Body of pancreas (tissue), 4 donors: ENCODE results near the gene CCDC7. TPM values are rescaled to one million over a fixed set of nuclear protein-coding genes. Genes with fewer than 3 reads are reported as not detected.

Experiments
- ATAC-seq: fragments of 150-250 bp; one replicate; pipeline ENCODE4 v1.9.1; 2016
- DNase-seq, 4 donors: peaks; one replicate each; pipeline ENCODE4 v3.0.0-alpha.2; 2019
- H3K27ac ChIP-seq, 4 donors: fragments of 200-600 bp; sonication (generic); 1 replicate in 3 of 4; 2 replicates in 1 of 4; pipeline versions ENCODE4 v1.5.1 to v1.6.1; 2016 to 2019; ENCODE audit warnings: mild to moderate bottlenecking in 1 of 4, mixed read lengths in 1 of 4, moderate library complexity in 1 of 4
- H3K27me3 ChIP-seq, 2 donors: fragments of 200-600 bp; sonication (generic); one replicate each; pipeline ENCODE4 v1.6.0; 2016; ENCODE audit warnings: mild to moderate bottlenecking in 1 of 2
- H3K36me3 ChIP-seq, 2 donors: fragments of 200-600 bp; sonication (generic); replicated peaks in 1 of 2; 2 replicates each; pipeline ENCODE4 v1.5.1; 2016; ENCODE audit warnings: low read depth in 2 of 2; ENCODE audit not compliant: insufficient read depth in 1 of 2
- H3K4me1 ChIP-seq: fragments of 200-600 bp; sonication (generic); one replicate; pipeline ENCODE4 v1.6.0; 2016
- H3K4me3 ChIP-seq, 2 donors: fragments of 200-600 bp; sonication (generic); 1 replicate in 1 of 2; 2 replicates in 1 of 2; pipeline ENCODE4 v1.5.1; 2016 to 2019
- H3K9me3 ChIP-seq, 3 donors: fragments of 200-600 bp; sonication (generic); 1 replicate in 2 of 3; 2 replicates in 1 of 3; pipeline ENCODE4 v1.5.1; 2016
- CTCF ChIP-seq, 7 experiments: fragments of 450-650 bp in 4 of 7; fragments of 200-600 bp in 3 of 7; sonication (generic) in 3 of 7; IDR thresholded peaks; one replicate each; pipeline ENCODE4 v1.5.1; 2016 to 2019; ENCODE audit warnings: antibody characterized with exemption in 7 of 7
- POLR2A ChIP-seq, 3 donors: fragments of 450-650 bp; IDR thresholded peaks; one replicate each; pipeline ENCODE4 v1.6.1; 2016; ENCODE audit warnings: antibody characterized with exemption in 3 of 3, mild to moderate bottlenecking in 2 of 3
- WGBS, 2 donors: methylation state at CpG; one replicate each; pipeline ENCODE4 v1.1.5; 2017; 5-methylcytosine and 5-hydroxymethylcytosine counted together
- intact Hi-C: fragments of 100-400 bp; cut with DNase I; formaldehyde crosslinking; loops from one replicate; pipeline ENCODE4 v1.15.1; 2023
- total RNA-seq, 2 donors: library from RNA; depleted of rRNA; stranded (reverse); fragments of >200 nt; gene quantifications; one replicate each; pipeline ENCODE4 v1.1.0, GENCODE V29; 2016

CCDC7 gene
- total RNA-seq, 2 donors from 2014 or later: 4.3 to 23.6 TPM

GRCh38 chr10:32773105-32773504 lies 327.2 kb downstream of the CCDC7 start:
- Histone ChIP-seq H3K36me3 (no peaks in the 10 kb centered on the region), H3K4me1 (no peaks in the 10 kb centered on the region), H3K27me3 (no peaks in the 10 kb centered on the region), H3K4me3 (no peak overlapping the region), H3K27ac (no peak overlapping the region), H3K9me3 (peaks cover 0 to 5% (median 0%) of the 10 kb centered on the region in 3 donors)
- TF ChIP-seq POLR2A (IDR thresholded peaks at IDR 0.05) (no peak), CTCF (IDR thresholded peaks at IDR 0.05) (no peak)
- intact Hi-C loops: no loop called here
- DNase-seq (no peak), ATAC-seq (no peak)
- WGBS, 2 donors: 90 to 97% methylated on average over 1 of the region's 1 CpG

- 83 to 84% methylated on average over 4 of the region's 4 CpGs for WGBS, 2 donors
- intact Hi-C loops: no loop called here
Measured at GRCh38 chr10:32786968-32787367, 341.0 kb downstream of the CCDC7 start.

GRCh38 chr10:32787690-32788284 lies 341.8 kb downstream of the CCDC7 start:
- no peaks in the 10 kb centered on the region for H3K4me1 ChIP-seq
- no peak overlapping the region for H3K27ac ChIP-seq
- ATAC-seq: no peak
- DNase-seq: no peak
- 83 to 91% methylated on average over 2 to 3 of the region's 3 CpGs for WGBS, 2 donors
- H3K9me3 ChIP-seq: no peaks in the 10 kb centered on the region
- TF ChIP-seq CTCF (IDR thresholded peaks at IDR 0.05) (no peak), POLR2A (IDR thresholded peaks at IDR 0.05) (no peak)
- intact Hi-C loops: no loop called here
- H3K4me3 ChIP-seq: no peak overlapping the region
- no peaks in the 10 kb centered on the region for H3K27me3 ChIP-seq
- no peaks in the 10 kb centered on the region for H3K36me3 ChIP-seq

More at GRCh38 chr10:32786968-32787367, 341.0 kb downstream of the CCDC7 start:
- H3K36me3 ChIP-seq: no peaks in the 10 kb centered on the region
- DNase-seq: no peak
- H3K27me3 ChIP-seq: no peaks in the 10 kb centered on the region
- no peak for ATAC-seq
- no peak overlapping the region for H3K4me3 ChIP-seq
- H3K4me1 ChIP-seq: no peaks in the 10 kb centered on the region
- no peak overlapping the region for H3K27ac ChIP-seq
- TF ChIP-seq POLR2A (IDR thresholded peaks at IDR 0.05) (no peak), CTCF (IDR thresholded peaks at IDR 0.05) (no peak)
- H3K9me3 ChIP-seq: no peaks in the 10 kb centered on the region

- DNase-seq (no peak), ATAC-seq (no peak)
- Histone ChIP-seq H3K4me1 (no peaks in the 10 kb centered on the region), H3K9me3 (no peaks in the 10 kb centered on the region), H3K36me3 (no peaks in the 10 kb centered on the region), H3K27ac (no peak overlapping the region), H3K27me3 (no peaks in the 10 kb centered on the region), H3K4me3 (no peak overlapping the region)
- intact Hi-C loops: no loop called here
- TF ChIP-seq CTCF (IDR thresholded peaks at IDR 0.05) (no peak), POLR2A (IDR thresholded peaks at IDR 0.05) (no peak)
Measured at GRCh38 chr10:32788359-32788758, 342.4 kb downstream of the CCDC7 start.

GRCh38 chr10:32790483-32790882 lies 344.5 kb downstream of the CCDC7 start:
- intact Hi-C loops: loop anchor here (5.0 kb wide), 1 partner anchor 222 kb away; no protein-coding TSS in a partner anchor
- Histone ChIP-seq H3K4me3 (no peak overlapping the region), H3K9me3 (no peaks in the 10 kb centered on the region), H3K27me3 (no peaks in the 10 kb centered on the region), H3K4me1 (no peaks in the 10 kb centered on the region), H3K36me3 (no peaks in the 10 kb centered on the region), H3K27ac (no peak overlapping the region)
- DNase-seq (no peak), ATAC-seq (no peak)
- WGBS, 2 donors: 100% methylated on average over 1 of the region's 1 CpG
- TF ChIP-seq POLR2A (IDR thresholded peaks at IDR 0.05): no peak
- no peak for TF ChIP-seq CTCF (IDR thresholded peaks at IDR 0.05)
